Spleen (tissue), 11 donors: Measurements from ENCODE around the gene CD4. TPM values are rescaled to one million over a fixed set of nuclear protein-coding genes. Genes with fewer than 3 reads are reported as not detected.

ENCODE experiments used
- DNase-seq: peaks from one replicate; pipeline ENCODE4 v3.0.0-alpha.2; 2020
- H3K27ac ChIP-seq, 8 donors: fragments of 200-600 bp; sonication (generic) in 7 of 8; 1 replicate in 4 of 8; 2 replicates in 4 of 8; pipeline versions ENCODE4 v1.5.0 to v1.8.0; 2016 to 2021; ENCODE audit warnings: inconsistent platforms in 4 of 8, mild to moderate bottlenecking in 4 of 8, moderate library complexity in 1 of 8
- H3K27me3 ChIP-seq, 7 donors: fragments of 200-600 bp; sonication (generic) in 6 of 7; replicated peaks in 1 of 7; 1 replicate in 4 of 7; 2 replicates in 3 of 7; pipeline versions ENCODE4 v1.5.0 to v1.8.0; 2016 to 2021; ENCODE audit warnings: inconsistent platforms in 3 of 7, mild to moderate bottlenecking in 1 of 7
- H3K36me3 ChIP-seq, 6 donors: fragments of 200-600 bp; sonication (generic) in 5 of 6; 1 replicate in 4 of 6; 2 replicates in 2 of 6; pipeline versions ENCODE4 v1.5.0 to v1.8.0; 2016 to 2021; ENCODE audit warnings: inconsistent platforms in 2 of 6
- H3K4me1 ChIP-seq, 6 donors: fragments of 200-600 bp; sonication (generic) in 5 of 6; 1 replicate in 3 of 6; 2 replicates in 3 of 6; pipeline versions ENCODE4 v1.5.0 to v1.8.0; 2016 to 2021; ENCODE audit warnings: inconsistent platforms in 3 of 6
- H3K4me3 ChIP-seq, 8 donors: fragments of 200-600 bp; sonication (generic) in 7 of 8; 1 replicate in 4 of 8; 2 replicates in 4 of 8; pipeline versions ENCODE4 v1.5.0 to v1.8.0; 2016 to 2021; ENCODE audit warnings: inconsistent platforms in 4 of 8, mild to moderate bottlenecking in 4 of 8, moderate library complexity in 2 of 8
- H3K9me3 ChIP-seq, 8 donors: fragments of 200-600 bp; sonication (generic) in 7 of 8; 1 replicate in 4 of 8; 2 replicates in 4 of 8; pipeline versions ENCODE4 v1.5.0 to v1.8.0; 2016 to 2021; ENCODE audit warnings: inconsistent platforms in 4 of 8
- CTCF ChIP-seq, 11 experiments: fragments of 200-600 bp in 7 of 11; fragments of 450-650 bp in 4 of 11; sonication (generic) in 4 of 11; IDR thresholded peaks in 8 of 11; conservative IDR thresholded peaks in 3 of 11; 1 replicate in 7 of 11; 2 replicates in 4 of 11; pipeline versions ENCODE4 v1.4.0 to v1.8.0; 2016 to 2021; ENCODE audit warnings: antibody characterized with exemption in 11 of 11, inconsistent platforms in 4 of 11, mild to moderate bottlenecking in 1 of 11
- POLR2A ChIP-seq, 3 donors: fragments of 450-650 bp; IDR thresholded peaks; one replicate each; pipeline ENCODE4 v1.5.1; 2017; ENCODE audit warnings: antibody characterized with exemption in 3 of 3, mild to moderate bottlenecking in 1 of 3
- POLR2AphosphoS5 ChIP-seq, 3 donors: sonication (generic); formaldehyde crosslinking; IDR thresholded peaks; one replicate each; pipeline ENCODE4 v1.5.1; 2017; ENCODE audit warnings: antibody characterized with exemption in 3 of 3
- WGBS, 5 donors: extraction: QIAGEN DNeasy Blood & Tissue Kit in 3 of 5; methylation state at CpG; one replicate each; pipeline versions ENCODE4 v1.1.5 to v1.1.7; 2013 to 2018; 5-methylcytosine and 5-hydroxymethylcytosine counted together
- intact Hi-C: fragments of 100-400 bp; cut with DNase I; formaldehyde crosslinking; loops from one replicate; pipeline ENCODE4 v1.15.0; 2023; ENCODE audit warnings: low total_unique reads
- polyA plus RNA-seq, 3 donors: library from polyadenylated mRNA; stranded (reverse); fragments of 200-250 nt; gene quantifications; one replicate each; pipeline ENCODE4 v1.2.1, GENCODE V29; 2013
- total RNA-seq, 7 donors: library from RNA; depleted of rRNA in 3 of 7; stranded (reverse); fragments of >200 nt in 3 of 7; fragmentation: NEBNext Ultra II Directional in 4 of 7; extraction: Animal tissue kit (Norgen Biotek cat#: 25700) in 4 of 7; gene quantifications; one replicate each; pipeline versions ENCODE4 v1.1.0 to v1.2.1, GENCODE V29; 2016 to 2021
- donor health status: healthy with polysubstance abuse.
- donor health status: DM: no; HTN: no; CAD: no; lungs with moderate emphysema.
- donor health status: DM: no; HTN: no; CAD: no.
- donor health status: Bipolar disorder and iron deficiency.
- donor health status: healthy.
- donor health status: DM: no; HTN: no; CAD: no.
- donor health status: DM: yes; HTN: yes; CAD: no.

The CD4 gene
- total and polyA plus RNA-seq, 10 donors, result 21.8 to 207 (median 151) TPM

- H3K4me3 ChIP-seq, result peak overlapping the region in 4 of 8 donors; percentile 58 to 80 (median 67)
- peak overlapping the region in 2 of 8 donors; percentile 27 to 86 for H3K27ac ChIP-seq
- TF ChIP-seq CTCF (IDR thresholded peaks at IDR 0.05 in 8 of 11, conservative IDR thresholded peaks at IDR 0.05 in 3 of 11), result no peak
- no peak for TF ChIP-seq POLR2A (IDR thresholded peaks at IDR 0.05)
- TF ChIP-seq POLR2AphosphoS5 (IDR thresholded peaks at IDR 0.05), result no peak
- H3K36me3 ChIP-seq, result peaks cover 0 to 21% (median 0%) of the 10 kb centered on the region in 6 donors
- H3K4me1 ChIP-seq, result peaks cover 9 to 94% (median 75%) of the 10 kb centered on the region in 6 donors
- 67 to 77% (median 71%) methylated on average over 6 of the region's 6 CpGs for WGBS, 5 donors
- H3K27me3 ChIP-seq, result peaks cover 0 to 84% (median 21%) of the 10 kb centered on the region in 7 donors
- H3K9me3 ChIP-seq, result no peaks in the 10 kb centered on the region
- intact Hi-C loops, result no loop called here
- DNase-seq, result no peak
Measured at GRCh38 chr12:6768437-6768914, 20.9 kb upstream of the CD4 start.

- H3K9me3 ChIP-seq, result no peaks in the 10 kb centered on the region
- no peak for DNase-seq
- peaks cover 0 to 21% (median 0%) of the 10 kb centered on the region in 6 donors for H3K36me3 ChIP-seq
- peak overlapping the region in 3 of 8 donors; percentile 59 to 80 (median 75) for H3K4me3 ChIP-seq
- H3K4me1 ChIP-seq, result peaks cover 9 to 94% (median 73%) of the 10 kb centered on the region in 6 donors
- TF ChIP-seq CTCF (IDR thresholded peaks at IDR 0.05 in 8 of 11, conservative IDR thresholded peaks at IDR 0.05 in 3 of 11), result no peak
- TF ChIP-seq POLR2A (IDR thresholded peaks at IDR 0.05), result no peak
- no peak for TF ChIP-seq POLR2AphosphoS5 (IDR thresholded peaks at IDR 0.05)
- H3K27me3 ChIP-seq, result peaks cover 0 to 86% (median 26%) of the 10 kb centered on the region in 7 donors
- 72 to 92% (median 75%) methylated on average over 4 to 6 of the region's 6 CpGs for WGBS, 5 donors
- no peak overlapping the region for H3K27ac ChIP-seq
- intact Hi-C loops, result no loop called here
Measured at GRCh38 chr12:6768990-6769389, 20.3 kb upstream of the CD4 start.

- TF ChIP-seq POLR2A (IDR thresholded peaks at IDR 0.05) (no peak), POLR2AphosphoS5 (IDR thresholded peaks at IDR 0.05) (no peak), CTCF (IDR thresholded peaks at IDR 0.05 in 8 of 11, conservative IDR thresholded peaks at IDR 0.05 in 3 of 11) (no peak)
- Histone ChIP-seq H3K36me3 (peaks cover 0 to 21% (median 0%) of the 10 kb centered on the region in 6 donors), H3K9me3 (no peaks in the 10 kb centered on the region), H3K27ac (no peak overlapping the region), H3K4me3 (no peak overlapping the region), H3K27me3 (peaks cover 0 to 86% (median 30%) of the 10 kb centered on the region in 7 donors), H3K4me1 (peaks cover 7 to 94% (median 69%) of the 10 kb centered on the region in 6 donors)
- WGBS, 5 donors, result 37 to 81% (median 64%) methylated on average over 4 of the region's 4 CpGs
- no peak for DNase-seq
- intact Hi-C loops, result no loop called here
Measured at GRCh38 chr12:6769666-6770065, 19.7 kb upstream of the CD4 start.

GRCh38 chr12:6770094-6770493, 19.2 kb upstream of the CD4 start:
- Histone ChIP-seq H3K27ac (peak overlapping the region in 2 of 8 donors; percentile 80 to 84), H3K27me3 (peaks cover 0 to 86% (median 28%) of the 10 kb centered on the region in 7 donors), H3K36me3 (peaks cover 0 to 21% (median 0%) of the 10 kb centered on the region in 6 donors), H3K4me1 (peaks cover 4 to 94% (median 64%) of the 10 kb centered on the region in 6 donors), H3K9me3 (no peaks in the 10 kb centered on the region), H3K4me3 (no peak overlapping the region)
- 82 to 89% (median 84%) methylated on average over 12 of the region's 12 CpGs for WGBS, 5 donors
- intact Hi-C loops, result no loop called here
- TF ChIP-seq POLR2A (IDR thresholded peaks at IDR 0.05) (no peak), CTCF (IDR thresholded peaks at IDR 0.05 in 8 of 11, conservative IDR thresholded peaks at IDR 0.05 in 3 of 11) (no peak), POLR2AphosphoS5 (IDR thresholded peaks at IDR 0.05) (no peak)
- DNase-seq, result no peak
